K562 (cell line): ENCODE data around the gene SLC7A1. TPM values are rescaled to one million over a fixed set of nuclear protein-coding genes. Genes with fewer than 3 reads are reported as not detected.
A peak's percentile ranks its signal among the peaks of the same experiment; 100 is the strongest.

Experiments
- ATAC-seq: fragments of 200-7000 bp; cut with Tn5 transposase; 3 replicates; pipeline ENCODE4 v1.9.1; 2020; ENCODE audit warnings: moderate library complexity
- BruUV-seq: library from RNA; stranded (reverse); fragments of 400-500 nt; replicated peaks from 2 replicates; lab custom pipeline; 2021; lab: Mats Ljungman, UMichigan
- CTCF ChIA-PET: fragments of 300-600 bp; formaldehyde crosslinking; extraction: SDS; loops from one replicate; lab custom pipeline; 2021; ENCODE audit warnings: low intra/inter-chr PET ratio; lab: Yijun Ruan, JAX
- POLR2A ChIA-PET: fragments of 300-600, 350-650 bp; sonication (Branson Sonifier 250); formaldehyde crosslinking; extraction: SDS; loops from one replicate; lab custom pipeline; 2021; ENCODE audit warnings: antibody characterized with exemption, inconsistent platforms; lab: Yijun Ruan, JAX
- DNase-seq, 4 experiments: peaks; one replicate each; pipeline versions ENCODE4 v3.0.0 to v3.0.0-alpha.2; 2011 to 2018; ENCODE audit warnings: low spot score in 3 of 4, mixed read lengths in 3 of 4; ENCODE audit errors: extremely low read depth in 1 of 4
- FAIRE-seq: peaks from 2 replicates; lab custom pipeline; 2011; peaks lifted over from hg19 to GRCh38; lab: Jason Lieb, UNC
- H2AFZ ChIP-seq: 2 replicates; pipeline ENCODE4 v1.6.0; 2011; ENCODE audit warnings: low read depth, low read length, control low read depth, inconsistent platforms
- H3K27ac ChIP-seq: fragments of 200-600 bp; 3 replicates; pipeline ENCODE4 v1.8.0; 2011; ENCODE audit warnings: low read depth, mild to moderate bottlenecking, control low read depth, inconsistent platforms, low read length, moderate library complexity, mixed read lengths; ENCODE audit errors: extremely low read depth
- H3K27me3 ChIP-seq, 2 experiments: fragments of 300-600 bp in 1 of 2; 2 replicates in 1 of 2; 3 replicates in 1 of 2; pipeline versions ENCODE4 v1.6.0 to v1.8.0; 2011; ENCODE audit warnings: inconsistent platforms in 2 of 2, low read length in 2 of 2, mild to moderate bottlenecking in 1 of 2, mixed read lengths in 1 of 2, moderate library complexity in 1 of 2; ENCODE audit not compliant: control insufficient read depth in 2 of 2, insufficient read depth in 2 of 2
- H3K36me3 ChIP-seq: fragments of 300-600 bp; 3 replicates; pipeline ENCODE4 v1.8.0; 2011; ENCODE audit warnings: mild to moderate bottlenecking, low read length, inconsistent platforms; ENCODE audit not compliant: control insufficient read depth, insufficient read depth
- H3K4me1 ChIP-seq, 2 experiments: fragments of 200-600 bp in 1 of 2; replicated peaks in 1 of 2; 2 replicates in 1 of 2; 3 replicates in 1 of 2; pipeline versions ENCODE4 v1.5.1 to v1.8.0; 2011; ENCODE audit warnings: inconsistent platforms in 2 of 2, low read length in 2 of 2, mild to moderate bottlenecking in 1 of 2, mixed read lengths in 1 of 2, moderate library complexity in 1 of 2; ENCODE audit not compliant: control insufficient read depth in 2 of 2, insufficient read depth in 2 of 2
- H3K4me2 ChIP-seq: 2 replicates; pipeline ENCODE4 v1.6.1; 2011; ENCODE audit warnings: low read length, control low read depth, inconsistent platforms, mixed read lengths; ENCODE audit not compliant: insufficient read depth
- H3K4me3 ChIP-seq: fragments of 200-600 bp; sonication (generic), shearing (Covaris generic); 2 replicates; pipeline ENCODE4 v1.5.1; 2016; ENCODE audit warnings: control low read depth, inconsistent platforms
- H3K79me2 ChIP-seq: fragments of 200-600 bp; 3 replicates; pipeline ENCODE4 v1.8.0; 2011; ENCODE audit warnings: low read length, inconsistent platforms; ENCODE audit not compliant: control insufficient read depth, insufficient read depth
- H3K9ac ChIP-seq, 2 experiments: 2 replicates each; pipeline versions ENCODE4 v1.6.0 to v1.6.1; 2011; ENCODE audit warnings: low read depth in 2 of 2, low read length in 2 of 2, control low read depth in 1 of 2, inconsistent platforms in 1 of 2, mild to moderate bottlenecking in 1 of 2, mixed read lengths in 1 of 2; ENCODE audit not compliant: insufficient read depth in 1 of 2
- H3K9me1 ChIP-seq: one replicate; pipeline ENCODE4 v1.6.0; 2011; ENCODE audit warnings: inconsistent platforms, mild to moderate bottlenecking, low read length, moderate library complexity; ENCODE audit not compliant: control insufficient read depth, insufficient read depth
- H3K9me3 ChIP-seq: replicated peaks from 2 replicates; pipeline ENCODE4 v1.5.1; 2011; ENCODE audit warnings: low read depth, low read length, inconsistent platforms; ENCODE audit not compliant: control insufficient read depth, insufficient read depth
- H4K20me1 ChIP-seq: replicated peaks from 2 replicates; pipeline ENCODE4 v1.6.1; 2011; ENCODE audit warnings: low read length, inconsistent platforms, mixed read lengths; ENCODE audit not compliant: control insufficient read depth, insufficient read depth
- FIP1L1 ChIP-seq: fragments of 200-400 bp; formaldehyde crosslinking; IDR thresholded peaks from 2 replicates; pipeline ENCODE4 v1.6.1; 2018; ENCODE audit warnings: mild to moderate bottlenecking, low read depth, low read length; ENCODE audit not compliant: poor library complexity, severe bottlenecking
- KDM1A ChIP-seq, 2 experiments: fragments of 450-650 bp; IDR thresholded peaks; 2 replicates each; pipeline ENCODE4 v1.6.1; 2016; ENCODE audit warnings: mild to moderate bottlenecking in 2 of 2
- L3MBTL2 ChIP-seq: fragments of 450-650 bp; IDR thresholded peaks from 2 replicates; pipeline ENCODE4 v1.6.1; 2016; ENCODE audit warnings: mild to moderate bottlenecking, moderate library complexity
- NFIX ChIP-seq: fragments of 250-450 bp; sonication (Bioruptor Pico); IDR thresholded peaks from 2 replicates; pipeline ENCODE4 v1.4.0; 2020; ENCODE audit warnings: low read depth, mild to moderate bottlenecking, moderate library complexity
- RBM25 ChIP-seq: fragments of 200-400 bp; formaldehyde crosslinking; IDR thresholded peaks from 2 replicates; pipeline ENCODE4 v1.6.1; 2018; ENCODE audit warnings: low read length, low read depth, moderate library complexity; ENCODE audit not compliant: severe bottlenecking
- WGBS: fragments of 100-300 bp; shearing (Covaris generic); methylation state at CpG from one replicate; pipeline ENCODE4 v1.1.6; 2016; ENCODE audit warnings: low coverage, mixed read lengths; ENCODE audit not compliant: insufficient coverage; ENCODE audit errors: missing lambda C conversion rate; 5-methylcytosine and 5-hydroxymethylcytosine counted together
- in situ Hi-C: fragments of 300-500 bp; cut with MboI; formaldehyde crosslinking; loops from 4 replicates; pipeline ENCODE4 v1.15.0; 2018; ENCODE audit warnings: inconsistent platforms, mixed read lengths
- intact Hi-C: fragments of 100-400 bp; cut with micrococcal nuclease; formaldehyde crosslinking; loops from 2 replicates; pipeline ENCODE4 v1.14.2; 2022
- polyA plus RNA-seq, 8 experiments: library from polyadenylated mRNA; depleted of rRNA in 4 of 8; stranded (reverse) in 5 of 8; unstranded in 3 of 8; fragments of >200 nt; fragmentation: Nextera tagmentation in 2 of 8; fragmentation: Illumina TruSeq in 1 of 8; extraction: Ambion mirVana in 2 of 8; extraction: Trizol in 1 of 8; gene quantifications; 2 replicates each; pipeline versions ENCODE4 v1.2.1 to v1.2.3, GENCODE V29; 2011 to 2014; ENCODE audit warnings: inconsistent platforms in 1 of 8, missing spikeins in 1 of 8
- total RNA-seq, 7 experiments: library from RNA; depleted of rRNA in 6 of 7; stranded (reverse); fragments of >200 nt in 6 of 7; fragmentation: Illumina TruSeq in 2 of 7; extraction: Trizol in 2 of 7; gene quantifications; 2 replicates each; pipeline versions ENCODE4 v1.2.1 to v1.2.3, GENCODE V29; 2011 to 2021; ENCODE audit warnings: low replicate concordance in 1 of 7

SLC7A1 gene
- total and polyA plus RNA-seq, 9 of the 15 experiments (the other 6 are each of a cell fraction or from before 2014, with no cell fraction given), result 3.3 to 69.7 (median 10.8) TPM

DNA sequence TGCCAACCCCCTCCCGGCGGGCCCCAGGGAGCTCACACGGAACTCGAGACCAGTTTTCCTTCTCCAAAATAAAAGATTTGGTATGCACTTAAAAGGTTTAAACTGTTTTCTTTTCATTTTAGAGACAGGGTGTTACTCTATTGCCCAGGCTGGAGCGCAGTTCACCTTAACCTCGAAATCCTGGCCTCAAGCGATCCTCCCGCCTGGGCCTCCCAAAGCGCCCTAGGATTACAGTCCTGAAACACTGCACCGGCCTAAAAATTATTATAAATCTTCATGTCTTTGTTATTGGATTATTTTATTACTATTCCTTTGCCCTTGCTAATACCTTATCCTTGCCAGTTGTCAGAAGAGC lies 553 bp upstream of the SLC7A1 start:
- peak overlapping the region in 1 of 2 experiments; percentile 72; a peak in 2 of 4 replicates for H3K9ac ChIP-seq
- intact Hi-C loops (no loop called here), in situ Hi-C loops (no loop called here)
- H3K4me1 ChIP-seq, result peaks cover 10 to 15% of the 10 kb centered on the region in 2 experiments; a peak in 4 of 5 replicates
- H3K27ac ChIP-seq, result no peak overlapping the region
- CTCF ChIA-PET, result no interaction called here
- no peak for DNase-seq
- peaks cover 8% of the 10 kb centered on the region; the same call in 1 of the 3 replicates for H3K36me3 ChIP-seq
- no peak for FAIRE-seq
- H3K9me3 ChIP-seq, result no peaks in the 10 kb centered on the region
- 32% methylated on average over 10 of the region's 10 CpGs for WGBS
- peaks cover 21% of the 10 kb centered on the region for H4K20me1 ChIP-seq
- H3K4me2 ChIP-seq, result peak overlapping the region; percentile 60
- peaks cover 42% of the 10 kb centered on the region for H3K79me2 ChIP-seq
- TF ChIP-seq KDM1A (IDR thresholded peaks at IDR 0.05) (peak in 1 of 2 experiments; percentile 2; a peak in 1 of 4 replicates), L3MBTL2 (no peak; the same call in 1 of the 2 replicates), FIP1L1 (no peak), RBM25 (peak; percentile 8), NFIX (no peak)
- BruUV-seq, result no TSS peak
- H3K27me3 ChIP-seq, result no peaks in the 10 kb centered on the region; a peak in 1 of 5 replicates
- H3K4me3 ChIP-seq, result peak overlapping the region; percentile 84
- H2AFZ ChIP-seq, result peak overlapping the region; percentile 55
- peaks cover 5% of the 10 kb centered on the region for H3K9me1 ChIP-seq
- no peak for ATAC-seq
- POLR2A ChIA-PET, result interaction anchor here (1.1 to 1.8 kb wide), 2 partner anchors 13 to 20 kb away, joined by 3 to 6 read pairs; no protein-coding TSS in a partner anchor
